Mesendoderm (in vitro differentiated cells): Measurements from ENCODE around the gene SERPINA7.

Experiments
- DNase-seq: peaks from one replicate; pipeline ENCODE4 v3.0.0; 2013
- H2AK5ac ChIP-seq: 2 replicates; pipeline ENCODE4 v1.6.1; 2013; ENCODE audit warnings: low read length, inconsistent platforms
- H2BK120ac ChIP-seq: 2 replicates; pipeline ENCODE4 v1.6.1; 2013; ENCODE audit warnings: low read depth, mild to moderate bottlenecking, low read length, moderate library complexity, mixed read lengths
- H2BK15ac ChIP-seq: replicated peaks from 2 replicates; pipeline ENCODE4 v1.6.1; 2013; ENCODE audit warnings: low read depth, mild to moderate bottlenecking, moderate library complexity
- H2BK5ac ChIP-seq: 2 replicates; pipeline ENCODE4 v1.6.1; 2013; ENCODE audit warnings: low read length, inconsistent platforms
- H3K18ac ChIP-seq: 2 replicates; pipeline ENCODE4 v1.6.1; 2013; ENCODE audit warnings: mild to moderate bottlenecking, low read length, mixed read lengths
- H3K23ac ChIP-seq: one replicate; pipeline ENCODE4 v1.6.1; 2013; ENCODE audit warnings: low read length
- H3K27ac ChIP-seq: 2 replicates; pipeline ENCODE4 v1.5.1; 2013; ENCODE audit warnings: low read depth, mild to moderate bottlenecking, inconsistent platforms, low read length, moderate library complexity
- H3K27me3 ChIP-seq: 2 replicates; pipeline ENCODE4 v1.6.1; 2013; ENCODE audit warnings: low read length, control low read depth, mild to moderate bottlenecking, inconsistent platforms; ENCODE audit not compliant: insufficient read depth, poor library complexity
- H3K36me3 ChIP-seq: 2 replicates; pipeline ENCODE4 v1.6.1; 2013; ENCODE audit warnings: low read length, inconsistent platforms; ENCODE audit not compliant: control insufficient read depth, insufficient read depth
- H3K4ac ChIP-seq: one replicate; pipeline ENCODE4 v1.6.1; 2013; ENCODE audit warnings: low read depth, mild to moderate bottlenecking, low read length, moderate library complexity
- H3K4me1 ChIP-seq: 2 replicates; pipeline ENCODE4 v1.6.1; 2013; ENCODE audit warnings: low read depth, low read length, inconsistent platforms; ENCODE audit not compliant: control insufficient read depth
- H3K4me2 ChIP-seq: 2 replicates; pipeline ENCODE4 v1.6.1; 2013; ENCODE audit warnings: low read length
- H3K4me3 ChIP-seq: 2 replicates; pipeline ENCODE4 v1.5.1; 2013; ENCODE audit warnings: mild to moderate bottlenecking, low read length
- H3K56ac ChIP-seq: one replicate; pipeline ENCODE4 v1.6.1; 2013; ENCODE audit warnings: low read length
- H3K79me1 ChIP-seq: 2 replicates; pipeline ENCODE4 v1.6.1; 2013; ENCODE audit warnings: low read length, inconsistent platforms
- H3K79me2 ChIP-seq: 2 replicates; pipeline ENCODE4 v1.6.1; 2013; ENCODE audit warnings: mild to moderate bottlenecking, low read length; ENCODE audit not compliant: control insufficient read depth, insufficient read depth
- H3K9ac ChIP-seq: 2 replicates; pipeline ENCODE4 v1.6.1; 2013; ENCODE audit warnings: low read length, inconsistent platforms
- H4K5ac ChIP-seq: one replicate; pipeline ENCODE4 v1.6.1; 2013; ENCODE audit warnings: low read length
- H4K8ac ChIP-seq: one replicate; pipeline ENCODE4 v1.6.1; 2013; ENCODE audit warnings: low read depth, mild to moderate bottlenecking, control low read depth, low read length, moderate library complexity
- WGBS: extraction: QIAGEN DNeasy Blood & Tissue Kit; methylation state at CpG from one replicate; pipeline ENCODE4 v1.1.7; 2013; ENCODE audit warnings: low lambda C conversion rate, missing lambda C conversion rate; ENCODE audit not compliant: insufficient coverage; ENCODE audit errors: extremely low coverage; 5-methylcytosine and 5-hydroxymethylcytosine counted together

The SERPINA7 gene

GRCh38 chrX:106037835-106038473 lies 573 bp downstream of the SERPINA7 start:
- Histone ChIP-seq H3K4me1 (no peaks in the 10 kb centered on the region), H3K27me3 (no peaks in the 10 kb centered on the region), H3K4ac (no peak overlapping the region), H2BK120ac (no peak overlapping the region), H3K79me1 (no peaks in the 10 kb centered on the region), H3K4me2 (no peak overlapping the region), H2AK5ac (no peak overlapping the region), H3K9ac (no peak overlapping the region), H2BK15ac (no peak overlapping the region), H3K23ac (no peak overlapping the region), H2BK5ac (no peak overlapping the region), H3K36me3 (no peaks in the 10 kb centered on the region), H3K27ac (no peak overlapping the region), H4K5ac (no peak overlapping the region), H3K79me2 (no peaks in the 10 kb centered on the region), H3K18ac (no peak overlapping the region), H4K8ac (no peak overlapping the region), H3K56ac (no peak overlapping the region), H3K4me3 (no peak overlapping the region)
- no CpG with 5 or more reads among the region's 1 CpG for WGBS
- no peak for DNase-seq

- no peak overlapping the region for H3K9ac ChIP-seq
- H4K8ac ChIP-seq = no peak overlapping the region
- no peak overlapping the region for H3K23ac ChIP-seq
- H3K4me1 ChIP-seq = no peaks in the 10 kb centered on the region
- no peaks in the 10 kb centered on the region for H3K27me3 ChIP-seq
- no peaks in the 10 kb centered on the region for H3K79me1 ChIP-seq
- no peaks in the 10 kb centered on the region for H3K36me3 ChIP-seq
- no CpG with 5 or more reads among the region's 1 CpG for WGBS
- no peak overlapping the region for H3K56ac ChIP-seq
- no peak overlapping the region for H4K5ac ChIP-seq
- no peak overlapping the region for H3K4me2 ChIP-seq
- H3K4ac ChIP-seq = no peak overlapping the region
- no peak overlapping the region for H2AK5ac ChIP-seq
- no peak overlapping the region for H2BK120ac ChIP-seq
- no peak for DNase-seq
- no peak overlapping the region for H2BK5ac ChIP-seq
- no peak overlapping the region for H2BK15ac ChIP-seq
- H3K27ac ChIP-seq = no peak overlapping the region
- no peak overlapping the region for H3K18ac ChIP-seq
- H3K79me2 ChIP-seq = no peaks in the 10 kb centered on the region
- H3K4me3 ChIP-seq = no peak overlapping the region
Measured at GRCh38 chrX:106036716-106037115, 1.8 kb downstream of the SERPINA7 start.

- Histone ChIP-seq H2BK15ac (no peak overlapping the region), H3K27ac (no peak overlapping the region), H3K18ac (no peak overlapping the region), H4K8ac (no peak overlapping the region), H3K4me1 (no peaks in the 10 kb centered on the region), H3K23ac (no peak overlapping the region), H3K9ac (no peak overlapping the region), H3K79me1 (no peaks in the 10 kb centered on the region), H3K4me3 (no peak overlapping the region), H3K79me2 (no peaks in the 10 kb centered on the region), H3K4ac (no peak overlapping the region), H2AK5ac (no peak overlapping the region), H2BK5ac (no peak overlapping the region), H3K56ac (no peak overlapping the region), H3K36me3 (no peaks in the 10 kb centered on the region), H4K5ac (no peak overlapping the region), H3K4me2 (no peak overlapping the region), H2BK120ac (no peak overlapping the region), H3K27me3 (no peaks in the 10 kb centered on the region)
- DNase-seq = peak; percentile 40
- WGBS = no CpG with 5 or more reads among the region's 2 CpGs
Measured at GRCh38 chrX:106035064-106035463, 3.5 kb downstream of the SERPINA7 start.

- H3K79me1 ChIP-seq = no peaks in the 10 kb centered on the region
- no peak overlapping the region for H3K9ac ChIP-seq
- H3K79me2 ChIP-seq = no peaks in the 10 kb centered on the region
- no peak overlapping the region for H2AK5ac ChIP-seq
- no peak overlapping the region for H3K23ac ChIP-seq
- WGBS = no CpG with 5 or more reads among the region's 4 CpGs
- H3K4me3 ChIP-seq = no peak overlapping the region
- no peak overlapping the region for H2BK5ac ChIP-seq
- H3K27ac ChIP-seq = no peak overlapping the region
- no peaks in the 10 kb centered on the region for H3K36me3 ChIP-seq
- H3K56ac ChIP-seq = no peak overlapping the region
- no peak for DNase-seq
- no peak overlapping the region for H3K4me2 ChIP-seq
- H4K5ac ChIP-seq = no peak overlapping the region
- H2BK15ac ChIP-seq = no peak overlapping the region
- H2BK120ac ChIP-seq = no peak overlapping the region
- no peak overlapping the region for H3K18ac ChIP-seq
- no peak overlapping the region for H4K8ac ChIP-seq
- no peak overlapping the region for H3K4ac ChIP-seq
- H3K27me3 ChIP-seq = no peaks in the 10 kb centered on the region
- no peaks in the 10 kb centered on the region for H3K4me1 ChIP-seq
Measured at GRCh38 chrX:106023947-106024346, 14.6 kb downstream of the SERPINA7 start.

GRCh38 chrX:106022238-106022637 lies 16.3 kb downstream of the SERPINA7 start:
- H3K18ac ChIP-seq = no peak overlapping the region
- H2BK120ac ChIP-seq = no peak overlapping the region
- H3K79me2 ChIP-seq = no peaks in the 10 kb centered on the region
- H3K4me1 ChIP-seq = no peaks in the 10 kb centered on the region
- no peak overlapping the region for H2AK5ac ChIP-seq
- H3K79me1 ChIP-seq = no peaks in the 10 kb centered on the region
- H2BK15ac ChIP-seq = no peak overlapping the region
- H3K23ac ChIP-seq = no peak overlapping the region
- no peaks in the 10 kb centered on the region for H3K27me3 ChIP-seq
- no peak overlapping the region for H3K4ac ChIP-seq
- H3K4me2 ChIP-seq = no peak overlapping the region
- H4K5ac ChIP-seq = no peak overlapping the region
- no peak overlapping the region for H3K4me3 ChIP-seq
- H3K9ac ChIP-seq = no peak overlapping the region
- no peak overlapping the region for H2BK5ac ChIP-seq
- no peak overlapping the region for H4K8ac ChIP-seq
- no peak for DNase-seq
- H3K36me3 ChIP-seq = no peaks in the 10 kb centered on the region
- H3K56ac ChIP-seq = no peak overlapping the region
- no CpG with 5 or more reads among the region's 2 CpGs for WGBS
- H3K27ac ChIP-seq = no peak overlapping the region

- no peak overlapping the region for H3K18ac ChIP-seq
- no peak overlapping the region for H3K23ac ChIP-seq
- no peaks in the 10 kb centered on the region for H3K79me1 ChIP-seq
- WGBS = no CpG with 5 or more reads among the region's 1 CpG
- DNase-seq = no peak
- no peak overlapping the region for H3K4ac ChIP-seq
- no peak overlapping the region for H4K8ac ChIP-seq
- H3K36me3 ChIP-seq = no peaks in the 10 kb centered on the region
- H3K4me1 ChIP-seq = no peaks in the 10 kb centered on the region
- H3K27me3 ChIP-seq = no peaks in the 10 kb centered on the region
- no peak overlapping the region for H4K5ac ChIP-seq
- H3K27ac ChIP-seq = no peak overlapping the region
- H3K56ac ChIP-seq = no peak overlapping the region
- H3K4me3 ChIP-seq = no peak overlapping the region
- no peak overlapping the region for H2AK5ac ChIP-seq
- H2BK15ac ChIP-seq = no peak overlapping the region
- H2BK5ac ChIP-seq = no peak overlapping the region
- no peak overlapping the region for H3K4me2 ChIP-seq
- H3K9ac ChIP-seq = no peak overlapping the region
- H3K79me2 ChIP-seq = no peaks in the 10 kb centered on the region
- no peak overlapping the region for H2BK120ac ChIP-seq
Measured at GRCh38 chrX:106014119-106014775, 24.3 kb downstream of the SERPINA7 start.
